ENCODE measurements around the gene PLPP3.

PLPP3 gene

GRCh38 chr1:56576880-56577405, 2.4 kb downstream of the PLPP3 start (continued):
- TF ChIP-seq PRDM10 (tag by site-specific recombination; IDR thresholded peaks at IDR 0.05) = no peak
- no peak for TF ChIP-seq ZNF416 (tag by site-specific recombination; IDR thresholded peaks at IDR 0.05)
- no peak for TF ChIP-seq ZBTB1 (tag by site-specific recombination; IDR thresholded peaks at IDR 0.05)

- Histone ChIP-seq H3K4me3 (ENCODE audit: low read depth, low read length) (no peak overlapping the region), H3K27ac (ENCODE audit: extremely low read depth, low read depth, low read length) (no peak overlapping the region), H3K36me3 (ENCODE audit: control insufficient read depth in 2 of 2, insufficient read depth in 1 of 2, low read length in 2 of 2) (no peaks in the 10 kb centered on the region), H3K9me3 (ENCODE audit: control insufficient read depth, insufficient read depth, low read depth, low read length) (no peaks in the 10 kb centered on the region), H3K4me1 (ENCODE audit: control insufficient read depth, insufficient read depth, low read length) (peaks cover 29% of the 10 kb centered on the region)
- TF ChIP-seq PRDM1 (tag by site-specific recombination; IDR thresholded peaks at IDR 0.05) = peak; percentile 28; the same call in 1 of the 2 replicates
- TF ChIP-seq KLF9 (tag by site-specific recombination; IDR thresholded peaks at IDR 0.05; ENCODE audit: low read depth) = no peak
- no peak for TF ChIP-seq ZNF426 (tag by site-specific recombination; IDR thresholded peaks at IDR 0.05)
- no peak for TF ChIP-seq ZNF701 (tag by site-specific recombination; IDR thresholded peaks at IDR 0.05)
- TF ChIP-seq ZNF658 (tag by site-specific recombination; IDR thresholded peaks at IDR 0.05) = no peak
- peak; percentile 50 for TF ChIP-seq PRDM6 (tag by site-specific recombination; IDR thresholded peaks at IDR 0.05)
- TF ChIP-seq ZNF664 (tag by site-specific recombination; IDR thresholded peaks at IDR 0.05) = 0 out of 2 replicates have a peak, but pooled peaks have one; percentile 15
- no peak for TF ChIP-seq ZNF416 (tag by site-specific recombination; IDR thresholded peaks at IDR 0.05)
- no peak for TF ChIP-seq ZNF626 (tag by site-specific recombination; IDR thresholded peaks at IDR 0.05)
- ChIA-PET POLR2A (no interaction called here), CTCF (interaction anchor here (0.6 to 2.3 kb wide), 7 partner anchors 10 to 1291 kb away, joined by 3 to 9 read pairs (median 4); no protein-coding TSS in a partner anchor)
These were observed 3.5 kb downstream of the PLPP3 start for GRCh38 chr1:56575865-56576264.

GRCh38 chr1:56574794-56575193, 4.6 kb downstream of the PLPP3 start:
- Histone ChIP-seq H3K36me3 (ENCODE audit: control insufficient read depth in 2 of 2, insufficient read depth in 1 of 2, low read length in 2 of 2) (no peaks in the 10 kb centered on the region), H3K4me1 (ENCODE audit: control insufficient read depth, insufficient read depth, low read length) (peaks cover 39% of the 10 kb centered on the region), H3K9me3 (ENCODE audit: control insufficient read depth, insufficient read depth, low read depth, low read length) (no peaks in the 10 kb centered on the region), H3K4me3 (ENCODE audit: low read depth, low read length) (no peak overlapping the region), H3K27ac (ENCODE audit: extremely low read depth, low read depth, low read length) (no peak overlapping the region)
- ChIA-PET CTCF (interaction anchor here (0.6 to 1.1 kb wide), 3 partner anchors 135 to 1290 kb away, joined by 4 to 7 read pairs (median 4); no protein-coding TSS in a partner anchor), POLR2A (no interaction called here)
- TF ChIP-seq ZNF518A (tag by site-specific recombination; conservative IDR thresholded peaks at IDR 0.05; ENCODE audit: low read depth) = no peak
- TF ChIP-seq ZNF768 (tag by site-specific recombination; IDR thresholded peaks at IDR 0.05) = no peak
- TF ChIP-seq KLF9 (tag by site-specific recombination; IDR thresholded peaks at IDR 0.05; ENCODE audit: low read depth) = no peak

All from HEK293 (cell line).